Vagina (tissue), 2 donors: ENCODE measurements around the gene B3GALT5.

Experiments
- POLR2A ChIP-seq, 2 donors: fragments of 450-650 bp; IDR thresholded peaks; one replicate each; pipeline ENCODE4 v1.6.1; 2017; ENCODE audit warnings: antibody characterized with exemption in 2 of 2, mild to moderate bottlenecking in 2 of 2, moderate library complexity in 2 of 2
- POLR2AphosphoS5 ChIP-seq, 2 donors: sonication (generic); formaldehyde crosslinking; IDR thresholded peaks; one replicate each; pipeline ENCODE4 v1.9.0; 2017; ENCODE audit warnings: antibody characterized with exemption in 2 of 2, mild to moderate bottlenecking in 2 of 2, low read depth in 1 of 2; ENCODE audit not compliant: insufficient read depth in 1 of 2
- TF ChIP-seq, protein P1 (sequence below), 3 experiments: fragments of 450-650 bp in 2 of 3; fragments of 200-600 bp in 1 of 3; sonication (generic) in 1 of 3; IDR thresholded peaks; one replicate each; pipeline ENCODE4 v1.5.1; 2017 to 2019; ENCODE audit warnings: antibody characterized with exemption in 3 of 3, mild to moderate bottlenecking in 2 of 3, moderate library complexity in 2 of 3

- TF ChIP-seq POLR2A (IDR thresholded peaks at IDR 0.05) (no peak), POLR2AphosphoS5 (IDR thresholded peaks at IDR 0.05; ENCODE audit: insufficient read depth in 1 of 2, low read depth in 1 of 2) (no peak)
- TF ChIP-seq, protein P1, sequence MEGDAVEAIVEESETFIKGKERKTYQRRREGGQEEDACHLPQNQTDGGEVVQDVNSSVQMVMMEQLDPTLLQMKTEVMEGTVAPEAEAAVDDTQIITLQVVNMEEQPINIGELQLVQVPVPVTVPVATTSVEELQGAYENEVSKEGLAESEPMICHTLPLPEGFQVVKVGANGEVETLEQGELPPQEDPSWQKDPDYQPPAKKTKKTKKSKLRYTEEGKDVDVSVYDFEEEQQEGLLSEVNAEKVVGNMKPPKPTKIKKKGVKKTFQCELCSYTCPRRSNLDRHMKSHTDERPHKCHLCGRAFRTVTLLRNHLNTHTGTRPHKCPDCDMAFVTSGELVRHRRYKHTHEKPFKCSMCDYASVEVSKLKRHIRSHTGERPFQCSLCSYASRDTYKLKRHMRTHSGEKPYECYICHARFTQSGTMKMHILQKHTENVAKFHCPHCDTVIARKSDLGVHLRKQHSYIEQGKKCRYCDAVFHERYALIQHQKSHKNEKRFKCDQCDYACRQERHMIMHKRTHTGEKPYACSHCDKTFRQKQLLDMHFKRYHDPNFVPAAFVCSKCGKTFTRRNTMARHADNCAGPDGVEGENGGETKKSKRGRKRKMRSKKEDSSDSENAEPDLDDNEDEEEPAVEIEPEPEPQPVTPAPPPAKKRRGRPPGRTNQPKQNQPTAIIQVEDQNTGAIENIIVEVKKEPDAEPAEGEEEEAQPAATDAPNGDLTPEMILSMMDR (IDR thresholded peaks at IDR 0.05), result no peak
These were observed 30.0 kb upstream of the B3GALT5 start for GRCh38 chr21:39582749-39583148.
